ENCODE results near the gene ZNF462. TPM values are rescaled to one million over a fixed set of nuclear protein-coding genes. Genes with fewer than 3 reads are reported as not detected.
A peak's percentile ranks its signal among the peaks of the same experiment; 100 is the strongest.

The ZNF462 gene
- total and polyA plus RNA-seq, 4 donors, result 30.6 to 61.7 (median 41.7) TPM

GRCh38 chr9:107007402-107007801 is 144.4 kb downstream of the ZNF462 start:
- H3K27ac ChIP-seq (ENCODE audit: low read depth, low read length), result no peak overlapping the region

GRCh38 chr9:107008011-107008410 is 145.0 kb downstream of the ZNF462 start:
- peaks cover 6% of the 10 kb centered on the region for H3K4me1 ChIP-seq (ENCODE audit: control insufficient read depth, insufficient read depth, low read length)
- peaks cover 24% of the 10 kb centered on the region for H3K36me3 ChIP-seq (ENCODE audit: control insufficient read depth, insufficient read depth, low read length)
- WGBS (ENCODE audit: insufficient coverage), result 75% methylated on average over 1 of the region's 3 CpGs
- peak in 2 of 6 donors; percentile 78 to 93 for DNase-seq (ENCODE audit: low read depth in 4 of 6, low spot score in 6 of 6)
- no peak overlapping the region for H3K27ac ChIP-seq (ENCODE audit: low read depth, low read length)
- H3K4me3 ChIP-seq (ENCODE audit: low read depth, low read length), result no peak overlapping the region
- H3K9me3 ChIP-seq (ENCODE audit: control insufficient read depth, insufficient read depth, low read length), result no peaks in the 10 kb centered on the region
- no peaks in the 10 kb centered on the region for H3K27me3 ChIP-seq (ENCODE audit: control insufficient read depth, insufficient read depth, low read length)

More at GRCh38 chr9:107007402-107007801, 144.4 kb downstream of the ZNF462 start:
- 83% methylated on average over 1 of the region's 6 CpGs for WGBS (ENCODE audit: insufficient coverage)
- Histone ChIP-seq H3K4me3 (ENCODE audit: low read depth, low read length) (no peak overlapping the region), H3K27me3 (ENCODE audit: control insufficient read depth, insufficient read depth, low read length) (no peaks in the 10 kb centered on the region), H3K9me3 (ENCODE audit: control insufficient read depth, insufficient read depth, low read length) (no peaks in the 10 kb centered on the region), H3K4me1 (ENCODE audit: control insufficient read depth, insufficient read depth, low read length) (peaks cover 6% of the 10 kb centered on the region), H3K36me3 (ENCODE audit: control insufficient read depth, insufficient read depth, low read length) (peaks cover 24% of the 10 kb centered on the region)
- no peak for DNase-seq (ENCODE audit: low read depth in 4 of 6, low spot score in 6 of 6)

- peaks cover 6% of the 10 kb centered on the region for H3K4me1 ChIP-seq (ENCODE audit: control insufficient read depth, insufficient read depth, low read length)
- DNase-seq (ENCODE audit: low read depth in 4 of 6, low spot score in 6 of 6), result no peak
- no peak overlapping the region for H3K27ac ChIP-seq (ENCODE audit: low read depth, low read length)
- no peaks in the 10 kb centered on the region for H3K27me3 ChIP-seq (ENCODE audit: control insufficient read depth, insufficient read depth, low read length)
- peaks cover 21% of the 10 kb centered on the region for H3K36me3 ChIP-seq (ENCODE audit: control insufficient read depth, insufficient read depth, low read length)
- H3K9me3 ChIP-seq (ENCODE audit: control insufficient read depth, insufficient read depth, low read length), result no peaks in the 10 kb centered on the region
- no peak overlapping the region for H3K4me3 ChIP-seq (ENCODE audit: low read depth, low read length)
- WGBS (ENCODE audit: insufficient coverage), result 87% methylated on average over 2 of the region's 6 CpGs
These were observed 145.5 kb downstream of the ZNF462 start for GRCh38 chr9:107008447-107008846.

- peaks cover 3% of the 10 kb centered on the region for H3K4me1 ChIP-seq (ENCODE audit: control insufficient read depth, insufficient read depth, low read length)
- WGBS (ENCODE audit: insufficient coverage), result 58% methylated on average over 2 of the region's 4 CpGs
These were observed 153.4 kb downstream of the ZNF462 start for GRCh38 chr9:107016383-107016782.

GRCh38 chr9:107018861-107019545 is 156.0 kb downstream of the ZNF462 start:
- H3K4me3 ChIP-seq (ENCODE audit: low read depth, low read length), result no peak overlapping the region
- H3K4me1 ChIP-seq (ENCODE audit: control insufficient read depth, insufficient read depth, low read length), result peaks cover 3% of the 10 kb centered on the region
- no peaks in the 10 kb centered on the region for H3K9me3 ChIP-seq (ENCODE audit: control insufficient read depth, insufficient read depth, low read length)
- 57% methylated on average over 3 of the region's 5 CpGs for WGBS (ENCODE audit: insufficient coverage)
- H3K36me3 ChIP-seq (ENCODE audit: control insufficient read depth, insufficient read depth, low read length), result no peaks in the 10 kb centered on the region
- no peak overlapping the region for H3K27ac ChIP-seq (ENCODE audit: low read depth, low read length)
- peak in 1 of 6 donors; percentile 78 for DNase-seq (ENCODE audit: low read depth in 4 of 6, low spot score in 6 of 6)
- no peaks in the 10 kb centered on the region for H3K27me3 ChIP-seq (ENCODE audit: control insufficient read depth, insufficient read depth, low read length)

More at GRCh38 chr9:107016383-107016782, 153.4 kb downstream of the ZNF462 start:
- Histone ChIP-seq H3K36me3 (ENCODE audit: control insufficient read depth, insufficient read depth, low read length) (peaks cover under 1% of the 10 kb centered on the region), H3K27ac (ENCODE audit: low read depth, low read length) (no peak overlapping the region), H3K4me3 (ENCODE audit: low read depth, low read length) (no peak overlapping the region), H3K27me3 (ENCODE audit: control insufficient read depth, insufficient read depth, low read length) (no peaks in the 10 kb centered on the region), H3K9me3 (ENCODE audit: control insufficient read depth, insufficient read depth, low read length) (no peaks in the 10 kb centered on the region)
- DNase-seq (ENCODE audit: low read depth in 4 of 6, low spot score in 6 of 6), result no peak

- Histone ChIP-seq H3K27me3 (ENCODE audit: control insufficient read depth, insufficient read depth, low read length) (no peaks in the 10 kb centered on the region), H3K4me1 (ENCODE audit: control insufficient read depth, insufficient read depth, low read length) (peaks cover 3% of the 10 kb centered on the region), H3K36me3 (ENCODE audit: control insufficient read depth, insufficient read depth, low read length) (no peaks in the 10 kb centered on the region), H3K4me3 (ENCODE audit: low read depth, low read length) (no peak overlapping the region), H3K27ac (ENCODE audit: low read depth, low read length) (no peak overlapping the region), H3K9me3 (ENCODE audit: control insufficient read depth, insufficient read depth, low read length) (no peaks in the 10 kb centered on the region)
- whole genome bisulfite sequencing (ENCODE audit: insufficient coverage), result 50% methylated on average over 1 of the region's 2 CpGs
- DNase-seq (ENCODE audit: low read depth in 4 of 6, low spot score in 6 of 6), result peak in 5 of 6 donors; percentile 17 to 79 (median 21)
These were observed 157.1 kb downstream of the ZNF462 start for GRCh38 chr9:107020040-107020530.

GRCh38 chr9:107024193-107024592 is 161.2 kb downstream of the ZNF462 start:
- Histone ChIP-seq H3K4me3 (ENCODE audit: low read depth, low read length) (no peak overlapping the region), H3K36me3 (ENCODE audit: control insufficient read depth, insufficient read depth, low read length) (no peaks in the 10 kb centered on the region), H3K27me3 (ENCODE audit: control insufficient read depth, insufficient read depth, low read length) (no peaks in the 10 kb centered on the region), H3K27ac (ENCODE audit: low read depth, low read length) (no peak overlapping the region), H3K9me3 (ENCODE audit: control insufficient read depth, insufficient read depth, low read length) (no peaks in the 10 kb centered on the region), H3K4me1 (ENCODE audit: control insufficient read depth, insufficient read depth, low read length) (peaks cover 3% of the 10 kb centered on the region)
- DNase-seq (ENCODE audit: low read depth in 4 of 6, low spot score in 6 of 6), result no peak
- WGBS (ENCODE audit: insufficient coverage), result 81% methylated on average over 2 of the region's 2 CpGs

GRCh38 chr9:107025260-107026035 is 162.5 kb downstream of the ZNF462 start:
- Histone ChIP-seq H3K27ac (ENCODE audit: low read depth, low read length) (no peak overlapping the region), H3K4me1 (ENCODE audit: control insufficient read depth, insufficient read depth, low read length) (no peaks in the 10 kb centered on the region), H3K27me3 (ENCODE audit: control insufficient read depth, insufficient read depth, low read length) (no peaks in the 10 kb centered on the region), H3K9me3 (ENCODE audit: control insufficient read depth, insufficient read depth, low read length) (no peaks in the 10 kb centered on the region), H3K36me3 (ENCODE audit: control insufficient read depth, insufficient read depth, low read length) (no peaks in the 10 kb centered on the region), H3K4me3 (ENCODE audit: low read depth, low read length) (no peak overlapping the region)
- no peak for DNase-seq (ENCODE audit: low read depth in 4 of 6, low spot score in 6 of 6)
- no CpG with 5 or more reads among the region's 5 CpGs for WGBS (ENCODE audit: insufficient coverage)

GRCh38 chr9:107029146-107029545 is 166.2 kb downstream of the ZNF462 start:
- whole genome bisulfite sequencing (ENCODE audit: insufficient coverage), result 0% methylated on average over 1 of the region's 3 CpGs
- no peak overlapping the region for H3K4me3 ChIP-seq (ENCODE audit: low read depth, low read length)
- no peaks in the 10 kb centered on the region for H3K36me3 ChIP-seq (ENCODE audit: control insufficient read depth, insufficient read depth, low read length)
- DNase-seq (ENCODE audit: low read depth in 4 of 6, low spot score in 6 of 6), result no peak
- H3K4me1 ChIP-seq (ENCODE audit: control insufficient read depth, insufficient read depth, low read length), result no peaks in the 10 kb centered on the region
- H3K9me3 ChIP-seq (ENCODE audit: control insufficient read depth, insufficient read depth, low read length), result no peaks in the 10 kb centered on the region
- H3K27ac ChIP-seq (ENCODE audit: low read depth, low read length), result no peak overlapping the region
- no peaks in the 10 kb centered on the region for H3K27me3 ChIP-seq (ENCODE audit: control insufficient read depth, insufficient read depth, low read length)
